NCI-H82 treated with DMSO at 0.1 percent for 48 hours (cell line): ENCODE data around the gene RUFY1.
"Not testable (repeated sequence)": the region's sequence is repeated elsewhere in the genome, so short reads cannot be mapped to it uniquely, and the experiment has no call there.

Experiments
- DNase-seq: peaks from one replicate; lab custom pipeline; 2025; ENCODE audit not compliant: unreplicated experiment; lab: John Stamatoyannopoulos, UW

Gene RUFY1

DNA sequence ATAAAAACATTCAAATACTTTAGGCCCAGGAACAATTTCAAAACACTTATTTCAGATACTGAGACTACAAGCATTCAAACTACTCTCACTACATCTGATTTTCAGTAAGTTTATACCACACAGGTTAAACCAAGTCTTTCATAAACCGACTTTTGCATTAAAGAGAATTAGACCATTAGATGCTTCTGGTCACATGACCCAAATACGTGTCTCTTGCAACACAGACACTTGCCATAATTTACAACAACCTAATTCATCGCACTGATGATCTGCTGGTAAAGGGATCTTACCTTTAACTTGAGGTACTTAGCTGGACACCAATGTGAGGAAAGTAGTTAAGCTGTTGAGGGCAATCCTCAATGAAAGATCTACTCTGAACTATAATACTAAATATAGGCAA lies 69.9 kb downstream of the RUFY1 start:
- DNase-seq, result no peak

DNA sequence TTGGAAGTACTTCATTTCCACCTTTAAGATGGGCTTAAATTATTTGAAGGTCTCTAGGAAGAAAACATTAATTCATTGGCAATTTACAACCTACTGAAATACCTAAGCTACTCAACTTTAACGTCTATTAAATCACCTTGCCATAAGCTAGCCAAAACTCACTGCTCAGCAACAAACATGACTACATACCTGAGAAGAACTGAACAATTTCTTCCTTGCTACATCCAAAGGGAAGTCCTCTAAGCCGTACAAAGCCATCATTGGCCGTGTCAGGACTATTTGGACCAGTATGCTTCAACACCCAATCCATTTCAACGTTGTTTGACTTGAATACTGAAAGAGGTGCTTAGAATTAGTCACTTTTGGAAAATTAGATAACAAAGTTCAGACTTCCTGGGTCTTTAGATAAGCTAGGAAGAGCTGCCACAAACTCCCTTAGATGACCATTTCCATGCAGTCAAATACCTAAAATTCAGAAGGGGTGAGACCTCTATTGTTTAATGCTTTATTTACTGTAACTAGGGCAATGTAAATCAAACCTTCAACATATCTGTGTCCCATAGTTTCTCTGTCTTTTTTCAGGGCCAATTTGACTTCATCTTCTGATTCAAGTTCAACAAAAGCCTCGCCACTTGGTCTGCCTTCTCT lies 70.5 kb downstream of the RUFY1 start:
- no peak for DNase-seq

DNA sequence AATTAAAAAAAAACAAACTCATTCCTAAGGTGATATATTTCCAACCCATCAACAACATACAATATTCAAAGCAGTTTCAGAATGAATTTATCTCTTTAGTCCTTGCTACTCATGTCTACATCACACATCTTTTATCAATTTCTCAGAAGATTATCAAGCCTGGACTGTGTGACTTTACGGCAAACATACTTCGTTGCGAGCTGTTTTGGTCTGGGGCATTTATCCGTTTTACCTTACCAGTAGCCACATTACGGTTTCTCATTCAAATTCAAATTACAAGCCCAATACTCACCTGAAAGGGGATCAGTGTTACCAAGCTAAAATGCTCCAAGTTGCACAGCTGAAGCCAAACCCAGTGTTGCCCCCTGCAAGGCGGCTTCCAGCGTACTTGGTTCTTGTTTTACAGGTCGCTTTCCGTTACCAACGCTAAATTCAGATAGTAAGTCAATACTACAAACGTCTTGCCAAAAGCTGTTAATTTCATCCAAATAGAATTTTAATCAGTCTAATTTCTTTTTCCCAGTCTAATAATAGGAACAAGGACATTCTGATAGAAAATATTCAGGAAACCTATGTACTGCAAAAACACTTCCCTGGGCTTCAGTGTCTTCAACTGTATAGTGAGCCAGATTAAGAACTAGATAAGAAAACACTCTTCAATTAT lies 71.3 kb downstream of the RUFY1 start:
- no peak for DNase-seq

- peak; percentile 94 for DNase-seq
Measured at GRCh38 chr5:179623003-179623905, 72.9 kb downstream of the RUFY1 start, which contains the start of gene HNRNPH1. HNRNPH1 (minus strand) TSS chr5:179623671; CDS start chr5:179623133, 538 bp downstream.

- DNase-seq, result no peak
Measured at GRCh38 chr5:179623906-179624741, 73.8 kb downstream of the RUFY1 start.

- no peak for DNase-seq
Measured at GRCh38 chr5:179624841-179625271, 74.5 kb downstream of the RUFY1 start.

GRCh38 chr5:179633501-179634369 lies 83.4 kb downstream of the RUFY1 start:
- not testable (repeated sequence) for DNase-seq

- not testable (repeated sequence) for DNase-seq
Measured at GRCh38 chr5:179634370-179635172, 84.2 kb downstream of the RUFY1 start.

GRCh38 chr5:179639296-179639695 lies 88.9 kb downstream of the RUFY1 start:
- not testable (repeated sequence) for DNase-seq

DNA sequence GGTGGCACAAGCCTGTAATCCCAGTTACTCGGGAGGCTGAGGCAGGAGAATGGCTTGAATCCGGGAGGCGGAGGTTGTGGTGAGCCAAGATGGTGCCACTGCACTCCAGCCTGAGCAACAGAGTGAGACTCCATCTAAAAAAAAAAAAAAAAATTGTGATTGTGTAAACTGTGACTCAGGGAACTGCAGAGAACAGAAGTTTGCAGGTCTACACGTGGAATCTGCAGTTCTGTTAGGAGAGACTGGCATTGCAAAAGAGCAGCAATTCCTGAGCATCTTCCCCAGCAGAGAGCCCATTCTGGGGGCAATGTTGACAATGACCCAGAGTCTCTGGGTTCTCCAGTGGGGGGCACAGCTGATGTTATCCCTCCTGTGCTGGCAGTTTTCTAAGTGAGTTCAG lies 91.4 kb downstream of the RUFY1 start:
- not testable (repeated sequence) for DNase-seq

- DNase-seq, result not testable (repeated sequence)
Measured at GRCh38 chr5:179642626-179643025, 92.3 kb downstream of the RUFY1 start.

- not testable (repeated sequence) for DNase-seq
Measured at GRCh38 chr5:179643141-179643920, 93.0 kb downstream of the RUFY1 start.

DNA sequence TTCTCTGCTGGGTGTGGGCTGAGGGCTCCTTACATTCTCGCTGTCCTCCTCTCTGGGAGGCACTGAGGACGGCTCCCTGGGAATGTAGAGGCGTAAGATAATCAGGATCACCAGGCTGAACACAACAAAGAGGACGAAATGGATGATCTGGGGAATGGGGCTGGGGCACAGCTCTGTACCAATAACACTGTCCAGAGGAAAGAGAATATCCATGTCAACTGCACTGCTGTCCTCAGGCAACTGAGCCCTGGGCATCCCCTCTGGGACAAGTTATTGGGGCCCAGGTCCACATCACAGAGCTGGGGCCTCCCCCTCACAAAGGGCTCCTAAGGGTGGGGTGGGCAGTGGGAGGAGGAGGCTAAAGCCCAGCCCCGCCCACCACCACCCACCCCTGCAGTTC lies 94.4 kb downstream of the RUFY1 start:
- DNase-seq, result not testable (repeated sequence)

DNA sequence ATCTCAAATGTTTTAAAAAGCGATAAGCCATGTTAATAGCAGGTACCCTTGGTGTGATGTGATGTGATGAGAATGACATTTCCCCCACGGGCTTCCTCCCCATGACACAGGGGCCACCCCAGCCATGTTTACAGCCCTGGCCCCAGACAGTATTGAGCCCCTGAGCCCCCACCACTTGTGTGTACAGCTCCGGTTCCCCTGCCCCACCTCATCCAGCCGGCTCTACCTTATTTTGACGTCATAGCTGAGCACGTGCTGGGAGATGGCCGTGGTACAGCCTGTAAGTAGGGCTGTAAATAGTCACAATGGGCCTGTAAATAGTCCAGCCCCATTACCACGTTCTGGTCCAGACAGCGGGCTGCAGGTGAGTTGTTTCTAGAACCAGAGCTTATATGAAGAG lies 98.1 kb downstream of the RUFY1 start:
- no peak for DNase-seq

DNA sequence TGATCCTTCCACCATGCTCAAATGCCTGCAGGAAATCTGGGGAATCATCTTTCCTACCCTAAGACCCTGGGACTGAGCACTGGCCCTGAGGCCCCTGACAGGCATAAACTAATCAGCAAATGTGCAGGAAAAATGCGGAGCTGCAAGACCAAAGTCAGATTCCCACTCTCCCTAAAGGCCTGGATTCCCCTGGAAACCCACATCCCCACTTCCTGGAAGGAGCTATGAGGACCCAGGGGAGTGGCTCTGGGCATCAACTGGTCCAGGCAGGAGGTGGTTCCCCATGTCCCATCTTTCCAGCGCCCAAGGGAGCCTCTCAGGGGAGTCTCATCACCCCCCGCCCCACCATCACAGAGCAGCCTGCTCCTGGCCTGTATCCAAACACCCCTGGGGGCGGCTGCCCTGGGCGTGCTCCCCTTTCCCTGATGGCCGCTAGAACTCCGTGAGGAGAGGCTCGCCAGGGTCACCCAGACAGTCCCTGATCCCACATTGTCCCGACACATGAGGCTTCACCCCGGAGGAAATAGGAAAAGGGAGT lies 98.9 kb downstream of the RUFY1 start:
- not testable (repeated sequence) for DNase-seq

DNA sequence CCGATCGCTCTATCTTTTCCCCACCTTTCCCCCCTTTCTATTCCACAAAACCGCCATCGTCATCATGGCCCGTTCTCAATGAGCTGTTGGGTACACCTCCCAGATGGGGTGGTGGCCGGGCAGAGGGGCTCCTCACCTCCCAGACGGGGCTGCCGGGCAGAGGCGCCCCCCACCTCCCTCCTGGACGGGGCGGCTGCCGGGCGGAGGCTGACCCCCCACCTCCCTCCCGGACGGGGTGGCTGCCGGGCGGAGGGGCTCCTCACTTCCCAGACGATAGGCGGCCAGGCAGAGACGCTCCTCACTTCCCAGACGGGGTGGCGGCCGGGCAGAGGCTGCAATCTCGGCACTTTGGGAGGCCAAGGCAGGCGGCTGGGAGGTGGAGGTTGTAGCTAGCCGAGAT lies 99.9 kb downstream of the RUFY1 start:
- DNase-seq, result not testable (repeated sequence)

DNA sequence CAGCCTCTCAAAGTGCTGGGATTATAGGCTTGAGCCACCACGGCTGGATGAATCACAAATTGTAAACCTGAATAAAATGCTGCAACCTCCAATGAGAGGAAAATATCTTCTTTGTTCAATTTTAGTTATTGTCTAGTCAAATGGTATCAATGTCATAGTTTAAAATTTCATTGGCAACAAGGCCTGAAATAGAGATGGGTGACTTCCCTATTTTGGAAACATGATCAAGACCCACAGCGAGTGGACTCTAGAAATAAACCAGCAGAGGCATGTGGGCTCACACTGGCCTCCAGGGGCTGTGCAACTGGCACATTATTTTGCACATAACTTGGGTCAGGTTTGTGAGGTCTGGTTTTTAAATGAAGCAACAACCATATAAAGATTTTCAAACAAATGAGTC lies 102.8 kb downstream of the RUFY1 start:
- DNase-seq, result not testable (repeated sequence)
